ENCODE results near the gene TAL1.
A peak's percentile ranks its signal among the peaks of the same experiment; 100 is the strongest.

TAL1 gene

DNA sequence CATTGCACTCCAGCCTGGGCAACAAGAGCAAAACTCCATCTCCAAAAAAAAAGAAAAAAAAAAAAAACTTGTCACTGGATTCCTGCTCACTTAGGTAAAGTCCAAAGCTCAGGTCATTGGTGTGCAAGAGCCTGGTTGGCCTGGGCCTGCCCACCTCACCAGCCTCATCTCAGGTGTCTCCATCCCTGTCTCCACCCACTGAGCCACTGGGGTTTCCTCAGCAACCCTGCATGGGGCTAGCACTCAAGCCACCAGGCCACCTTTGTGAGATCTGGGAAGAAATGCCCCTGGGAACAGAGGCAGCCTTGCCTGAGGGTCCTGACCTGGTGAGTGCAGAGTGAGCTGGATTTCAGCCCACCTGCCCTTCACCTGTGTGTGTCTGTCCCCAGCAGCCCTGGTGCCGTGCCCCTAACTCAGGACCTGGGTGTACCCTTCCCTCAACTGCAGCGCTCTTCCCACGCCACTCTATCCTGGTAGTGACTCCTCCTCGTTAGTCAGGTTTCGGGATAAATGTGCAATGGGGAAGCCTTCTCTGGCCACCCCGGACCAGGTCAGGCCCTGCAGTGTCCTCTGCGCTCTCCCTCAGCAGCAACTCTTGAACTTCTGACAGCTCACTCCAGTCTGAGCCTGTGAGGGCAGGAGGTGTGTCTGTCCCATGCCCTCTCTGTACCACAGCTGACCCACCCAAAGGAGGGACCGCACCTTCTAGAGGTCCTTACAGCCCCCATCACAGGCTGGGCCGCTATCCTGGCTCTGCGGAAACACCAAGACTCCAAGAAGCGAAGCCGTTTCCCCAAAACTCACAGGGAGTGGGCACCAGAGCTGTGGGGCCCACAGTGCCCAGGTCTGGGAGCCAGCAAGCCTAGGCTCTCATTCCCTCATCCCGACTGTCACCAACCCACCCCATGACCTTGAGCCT is 45.5 kb downstream of the TAL1 start:
- DNase-seq: no peak

DNA sequence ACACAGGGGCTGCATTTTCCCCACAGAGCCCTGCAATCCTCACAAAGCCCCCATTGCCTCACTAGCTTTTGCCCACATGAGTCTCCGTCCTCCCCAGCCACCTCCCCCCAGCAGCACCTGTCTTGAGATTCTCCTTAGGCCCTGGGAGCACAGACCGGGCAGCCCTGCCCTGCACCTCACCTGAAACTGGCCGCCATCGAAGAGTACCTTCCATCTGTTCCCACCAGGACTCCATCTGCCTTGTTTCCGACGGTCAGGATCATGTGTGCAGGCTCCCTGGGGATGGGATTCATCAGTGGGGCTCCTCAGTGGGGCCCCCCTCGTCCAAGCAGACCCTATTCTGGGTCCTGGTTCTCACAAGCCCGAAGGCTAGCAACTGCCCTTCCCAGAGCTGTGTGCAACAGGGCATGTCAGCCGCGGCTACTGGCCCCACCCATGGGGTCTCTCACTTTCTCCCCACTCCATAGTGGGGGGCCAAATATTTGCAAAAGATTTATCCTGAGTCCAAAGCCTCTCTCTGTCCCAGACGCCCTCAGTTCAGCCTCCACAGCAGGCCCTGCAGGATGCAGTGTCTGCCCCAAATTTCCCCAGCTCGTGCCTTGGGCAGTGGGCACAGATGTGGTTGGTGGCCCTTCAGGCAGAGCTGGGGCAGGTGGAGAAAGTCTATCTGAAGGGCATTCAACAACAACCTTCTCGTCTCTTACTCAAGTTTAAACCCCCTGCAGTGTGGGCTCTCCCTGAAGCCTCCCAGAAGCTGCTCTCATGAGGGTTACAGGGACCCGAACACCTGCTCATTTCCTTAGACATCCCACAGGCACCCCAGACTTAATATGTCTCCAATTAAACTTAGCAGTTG is 47.0 kb downstream of the TAL1 start:
- DNase-seq: no peak

DNA sequence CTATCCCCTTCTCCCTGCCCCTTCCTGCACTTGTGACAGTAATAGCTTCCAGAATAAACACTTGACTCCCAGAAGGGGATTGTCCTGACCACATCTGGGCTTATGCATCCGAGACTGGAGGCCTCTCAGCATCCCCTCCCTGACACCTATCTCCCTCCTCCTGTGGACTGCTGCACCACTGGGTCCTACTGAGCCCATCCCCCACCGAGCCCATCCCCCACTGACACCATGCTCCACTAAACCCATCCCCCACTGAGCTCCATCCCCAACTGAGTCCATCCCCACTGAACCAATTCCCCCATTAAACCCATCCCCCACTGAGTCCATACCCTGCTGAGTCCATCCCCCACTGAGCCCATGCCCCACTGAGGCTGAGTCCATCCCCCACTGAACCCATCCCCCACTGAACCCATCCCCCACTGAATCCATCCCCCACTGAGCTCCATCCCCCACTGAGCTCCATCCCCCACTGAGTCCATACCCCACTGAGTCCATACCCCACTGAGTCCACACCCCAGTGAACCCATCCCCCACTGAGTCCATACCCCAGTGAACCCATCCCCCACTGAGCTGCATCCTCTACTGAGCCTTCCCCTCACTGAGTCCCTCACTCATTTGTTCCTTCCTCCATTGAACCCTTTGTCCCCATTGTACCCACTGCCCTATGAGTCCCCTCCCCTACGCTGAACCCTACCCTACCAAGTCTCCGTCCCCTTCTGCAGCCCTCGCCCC is 47.8 kb downstream of the TAL1 start:
- no peak for DNase-seq

- DNase-seq: no peak
These were observed 48.5 kb downstream of the TAL1 start for GRCh38 chr1:47183308-47184089.

- DNase-seq: no peak
These were observed 49.3 kb downstream of the TAL1 start for GRCh38 chr1:47182676-47183235.

- no peak for DNase-seq
These were observed 49.9 kb downstream of the TAL1 start for GRCh38 chr1:47181955-47182675.

- DNase-seq: peak; percentile 27
These were observed 50.7 kb downstream of the TAL1 start for GRCh38 chr1:47181095-47181954.

DNA sequence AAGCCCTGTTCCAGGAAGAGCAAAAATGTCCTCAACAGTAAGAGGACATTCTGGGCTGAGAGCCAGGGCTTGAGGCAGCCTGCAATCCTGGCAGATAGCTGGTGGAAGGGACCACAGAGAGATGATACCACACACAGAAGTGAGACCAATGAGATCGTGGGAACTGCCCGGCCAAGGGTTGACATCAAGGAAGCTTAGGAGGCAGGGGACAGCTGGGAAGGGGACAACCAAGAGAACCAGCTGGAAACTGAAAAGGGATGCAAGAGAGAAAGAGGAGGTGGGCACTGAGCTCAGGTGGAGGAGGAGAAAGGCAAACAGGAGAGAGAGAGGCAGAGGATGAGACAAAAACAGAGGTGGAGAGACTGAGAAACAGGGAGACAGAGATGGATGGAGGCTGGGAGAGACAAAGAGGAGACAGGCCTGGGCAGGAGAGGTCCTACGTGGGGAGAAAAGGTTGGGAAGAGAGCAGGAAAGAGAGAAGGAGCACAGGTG is 51.4 kb downstream of the TAL1 start:
- no peak for DNase-seq

- no peak for DNase-seq
These were observed 51.9 kb downstream of the TAL1 start for GRCh38 chr1:47179988-47180563.

- peak; percentile 81 for DNase-seq
These were observed 52.7 kb downstream of the TAL1 start for GRCh38 chr1:47179017-47179987.

DNA sequence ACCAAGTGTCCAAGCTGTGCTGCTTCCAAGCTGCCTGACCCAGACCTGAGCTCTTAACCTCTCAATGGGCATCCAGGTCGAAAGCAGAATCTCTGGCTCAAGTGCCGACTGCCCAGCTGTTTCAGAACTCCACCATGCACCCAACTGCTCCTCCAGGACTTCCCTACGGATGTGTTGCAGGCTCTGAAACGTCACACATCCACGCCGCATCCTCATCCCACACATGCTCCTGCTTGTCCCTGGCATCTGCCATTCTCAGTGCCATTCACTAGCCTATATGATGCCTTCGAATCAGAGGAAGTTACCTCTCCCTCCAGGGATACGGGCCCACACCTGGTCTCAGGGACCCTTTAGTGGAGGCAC is 53.4 kb downstream of the TAL1 start:
- no peak for DNase-seq

DNA sequence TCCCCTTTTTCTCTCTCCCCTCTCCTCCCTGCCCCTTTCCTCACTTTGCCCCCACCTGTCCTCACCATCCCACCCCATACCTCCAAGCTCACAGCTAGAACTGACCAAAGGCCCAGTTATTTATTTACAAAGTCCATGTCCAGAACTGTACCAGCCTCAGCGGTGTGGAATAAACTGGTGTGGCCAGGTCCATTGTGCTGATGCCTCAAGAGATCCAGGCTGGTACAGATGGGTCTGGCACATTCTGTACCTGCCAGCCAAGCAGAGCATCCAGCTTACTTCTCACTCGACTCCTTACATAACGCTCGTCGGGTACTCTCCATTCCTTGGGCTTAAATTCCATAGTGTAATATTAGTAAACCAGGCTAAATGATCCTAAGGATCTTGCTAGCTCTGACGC is 54.0 kb downstream of the TAL1 start:
- DNase-seq: no peak

DNA sequence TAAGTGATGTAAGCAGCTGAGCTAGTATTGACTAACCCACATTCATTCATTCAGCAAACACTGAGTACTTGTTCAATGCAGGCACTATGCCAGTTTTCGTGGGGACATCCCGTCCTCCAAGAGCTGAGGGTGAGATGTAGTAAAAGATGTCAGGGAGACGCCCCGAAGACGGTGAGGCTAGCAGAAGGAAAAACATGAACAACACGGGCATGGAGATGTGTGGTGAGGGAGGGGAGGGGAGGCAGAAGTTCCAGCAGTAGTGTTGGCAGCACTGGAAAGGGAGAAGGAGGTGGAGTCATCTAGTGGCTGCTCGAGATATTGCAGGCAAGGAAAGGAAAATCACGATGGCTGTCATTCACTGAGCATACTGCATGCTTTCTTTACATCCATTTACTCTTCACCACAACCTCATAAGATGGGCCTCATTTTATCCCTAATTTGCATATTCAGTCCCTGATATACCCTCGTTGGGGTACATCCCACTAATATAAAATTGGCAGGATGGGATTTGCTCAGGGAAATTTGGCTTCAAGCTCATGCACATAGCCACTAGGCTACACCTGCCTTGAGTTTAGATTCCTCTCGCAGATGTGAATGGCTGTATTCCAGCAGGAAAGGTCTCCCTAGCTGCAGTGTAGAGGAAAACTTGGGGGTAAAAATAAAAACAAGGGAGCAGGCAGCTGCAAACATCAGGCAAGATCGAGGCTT is 56.6 kb downstream of the TAL1 start:
- peak; percentile 22 for DNase-seq

GRCh38 chr1:47174656-47175020 is 57.4 kb downstream of the TAL1 start:
- DNase-seq: no peak

DNA sequence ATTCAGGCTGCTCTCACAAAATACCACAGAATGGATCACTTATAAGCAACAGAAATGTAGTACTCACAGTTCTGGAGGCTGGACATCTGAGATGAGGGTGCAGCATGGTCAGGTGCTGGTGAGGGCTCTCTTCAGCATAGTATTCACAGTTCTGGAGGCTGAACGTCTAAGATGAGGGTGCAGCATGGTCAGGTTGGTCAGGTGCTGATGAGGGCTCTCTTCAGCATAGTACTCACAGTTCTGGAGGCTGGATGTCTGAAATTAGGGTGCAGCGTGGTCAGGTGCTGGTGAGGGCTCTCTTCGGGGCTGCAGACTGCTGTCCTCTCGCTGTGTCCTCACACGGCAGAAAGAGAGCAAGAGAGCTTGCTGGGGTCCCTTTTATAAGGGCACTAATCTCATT is 59.2 kb downstream of the TAL1 start:
- no peak for DNase-seq
